ENCODE measurements around the gene KCNQ5. TPM values are rescaled to one million over a fixed set of nuclear protein-coding genes. Genes with fewer than 3 reads are reported as not detected.

The KCNQ5 gene
- total and polyA plus RNA-seq, 12 donors: 0.10 to 3.6 (median 0.52) TPM

GRCh38 chr6:72967329-72967728, 345.5 kb downstream of the KCNQ5 start:
- Histone ChIP-seq H3K9me3 (replicated peaks in 1 of 3) (no peaks in the 10 kb centered on the region), H3K4me1 (replicated peaks in 1 of 2) (no peaks in the 10 kb centered on the region), H3K27me3 (no peaks in the 10 kb centered on the region), H3K27ac (no peak overlapping the region), H3K4me3 (no peak overlapping the region), H3K36me3 (replicated peaks in 1 of 2) (no peaks in the 10 kb centered on the region)
- TF ChIP-seq POLR2A (IDR thresholded peaks at IDR 0.05) (no peak), CTCF (IDR thresholded peaks at IDR 0.05) (no peak)
- intact Hi-C loops (cut with DNase I): no loop called here
- 52 to 79% (median 64%) methylated on average over 1 of the region's 1 CpG for WGBS, 4 donors
- no peak for DNase-seq

- H3K27me3 ChIP-seq: no peaks in the 10 kb centered on the region
- intact Hi-C loops (cut with DNase I): no loop called here
Measured at GRCh38 chr6:72968704-72969103, 346.8 kb downstream of the KCNQ5 start.

DNA sequence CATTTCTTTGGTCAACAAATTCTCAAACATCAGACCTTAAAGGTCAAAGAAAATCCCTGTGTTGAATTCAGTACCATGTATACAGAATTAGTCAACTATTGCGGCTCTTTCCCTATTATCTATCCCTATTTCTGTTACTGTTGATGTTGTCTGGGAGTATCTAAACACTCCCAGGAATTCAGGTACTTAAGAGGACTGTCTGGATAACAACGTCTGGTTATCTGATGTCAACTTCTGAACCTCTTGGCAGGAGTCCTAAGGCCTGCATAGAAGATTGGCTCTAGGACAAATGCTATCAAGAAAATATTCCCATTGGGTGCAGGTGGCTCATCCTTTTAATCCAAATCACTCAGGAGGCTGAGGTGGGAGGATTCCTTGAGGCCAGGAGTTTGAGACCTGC, 347.8 kb downstream of the KCNQ5 start:
- TF ChIP-seq CTCF (IDR thresholded peaks at IDR 0.05) (no peak), POLR2A (IDR thresholded peaks at IDR 0.05) (no peak)
- H3K4me1 ChIP-seq (replicated peaks in 1 of 2): no peaks in the 10 kb centered on the region
- WGBS, 4 donors: 55 to 73% (median 65%) methylated on average over 2 of the region's 2 CpGs
- no peak overlapping the region for H3K27ac ChIP-seq
- intact Hi-C loops (cut with DNase I): no loop called here
- no peaks in the 10 kb centered on the region for H3K27me3 ChIP-seq
- no peak overlapping the region for H3K4me3 ChIP-seq
- H3K36me3 ChIP-seq (replicated peaks in 1 of 2): no peaks in the 10 kb centered on the region
- no peaks in the 10 kb centered on the region for H3K9me3 ChIP-seq (replicated peaks in 1 of 3)
- DNase-seq: no peak

More at GRCh38 chr6:72968704-72969103, 346.8 kb downstream of the KCNQ5 start:
- Histone ChIP-seq H3K27ac (no peak overlapping the region), H3K9me3 (replicated peaks in 1 of 3) (no peaks in the 10 kb centered on the region), H3K4me3 (no peak overlapping the region), H3K4me1 (replicated peaks in 1 of 2) (no peaks in the 10 kb centered on the region), H3K36me3 (replicated peaks in 1 of 2) (no peaks in the 10 kb centered on the region)
- DNase-seq: no peak
- WGBS, 4 donors: 57 to 89% (median 65%) methylated on average over 1 of the region's 1 CpG
- no peak for TF ChIP-seq CTCF (IDR thresholded peaks at IDR 0.05)
- no peak for TF ChIP-seq POLR2A (IDR thresholded peaks at IDR 0.05)

- H3K9me3 ChIP-seq (replicated peaks in 1 of 3): no peaks in the 10 kb centered on the region
- no peak overlapping the region for H3K4me3 ChIP-seq
- TF ChIP-seq POLR2A (IDR thresholded peaks at IDR 0.05): no peak
- no peak for TF ChIP-seq CTCF (IDR thresholded peaks at IDR 0.05)
- intact Hi-C loops (cut with DNase I): no loop called here
- H3K27me3 ChIP-seq: no peaks in the 10 kb centered on the region
- H3K4me1 ChIP-seq (replicated peaks in 1 of 2): no peaks in the 10 kb centered on the region
- H3K36me3 ChIP-seq (replicated peaks in 1 of 2): no peaks in the 10 kb centered on the region
- no peak overlapping the region for H3K27ac ChIP-seq
- no peak for DNase-seq
Measured at GRCh38 chr6:72972579-72972978, 350.7 kb downstream of the KCNQ5 start.
